ENCODE results near the gene MAN1C1. TPM values are rescaled to one million over a fixed set of nuclear protein-coding genes. Genes with fewer than 3 reads are reported as not detected.

The MAN1C1 gene
- total RNA-seq, 1 experiment from 2014 or later: 1.5 TPM

GRCh38 chr1:25725482-25725881 is 108.9 kb downstream of the MAN1C1 start:
- H3K9me3 ChIP-seq (ENCODE audit: control insufficient read depth, insufficient read depth, low read depth, low read length): no peaks in the 10 kb centered on the region
- intact Hi-C loops (cut with micrococcal nuclease; ENCODE audit: unreplicated experiment) (no loop called here), in situ Hi-C loops (cut with HindIII; ENCODE audit: low pct_unique_long_range_greater_than_20kb, low sequenced_read_pairs) (no loop called here)
- H3K27me3 ChIP-seq (ENCODE audit: control insufficient read depth, insufficient read depth, low read length): peaks cover 7% of the 10 kb centered on the region; the same call in 1 of the 2 replicates
- H3K36me3 ChIP-seq (ENCODE audit: control insufficient read depth, insufficient read depth, low read length): no peaks in the 10 kb centered on the region
- ATAC-seq: no peak
- ChIA-PET POLR2A (no interaction called here), CTCF (interaction anchor here (0.6 kb wide), 1 partner anchor 192 kb away, joined by 3 read pairs; no protein-coding TSS in a partner anchor)
- TF ChIP-seq TCF7L2 (IDR thresholded peaks at IDR 0.05; ENCODE audit: low read depth, low read length) (no peak), CTCF (IDR thresholded peaks at IDR 0.05) (no peak), POLR2AphosphoS5 (IDR thresholded peaks at IDR 0.05; ENCODE audit: low read depth, low read length) (no peak), SIN3A (IDR thresholded peaks at IDR 0.05; ENCODE audit: borderline replicate concordance, insufficient read depth, low read depth, low read length) (no peak), REST (IDR thresholded peaks at IDR 0.05; ENCODE audit: insufficient read depth in 1 of 2, low read depth in 2 of 2, low read length in 1 of 2) (no peak)
- H3K4me1 ChIP-seq (ENCODE audit: control insufficient read depth, insufficient read depth, low read length): no peaks in the 10 kb centered on the region
- H3K4me3 ChIP-seq (ENCODE audit: low read depth in 2 of 2, low read length in 2 of 2): no peak overlapping the region
- H3K27ac ChIP-seq (ENCODE audit: low read length): no peak overlapping the region
- no TSS peak for BruUV-seq (replicated peaks)
- DNase-seq (ENCODE audit: low read depth, low spot score): no peak

- DNase-seq (ENCODE audit: low read depth, low spot score) (no peak), ATAC-seq (no peak)
- Histone ChIP-seq H3K4me3 (ENCODE audit: low read depth in 2 of 2, low read length in 2 of 2) (no peak overlapping the region), H3K27me3 (ENCODE audit: control insufficient read depth, insufficient read depth, low read length) (0 out of 2 replicates have a peak, but pooled peaks cover 2% of the 10 kb centered on the region), H3K9me3 (ENCODE audit: control insufficient read depth, insufficient read depth, low read depth, low read length) (no peaks in the 10 kb centered on the region), H3K36me3 (ENCODE audit: control insufficient read depth, insufficient read depth, low read length) (no peaks in the 10 kb centered on the region), H3K4me1 (ENCODE audit: control insufficient read depth, insufficient read depth, low read length) (no peaks in the 10 kb centered on the region), H3K27ac (ENCODE audit: low read length) (no peak overlapping the region)
- BruUV-seq (replicated peaks): no TSS peak
- CTCF ChIA-PET: interaction anchor here (0.7 kb wide), 1 partner anchor 443 kb away, joined by 3 read pairs; the partner anchor contains the start of gene ZNF593
- intact Hi-C loops (cut with micrococcal nuclease; ENCODE audit: unreplicated experiment): no loop called here
- TF ChIP-seq SIN3A (IDR thresholded peaks at IDR 0.05; ENCODE audit: borderline replicate concordance, insufficient read depth, low read depth, low read length) (no peak), REST (IDR thresholded peaks at IDR 0.05; ENCODE audit: insufficient read depth in 1 of 2, low read depth in 2 of 2, low read length in 1 of 2) (no peak), CTCF (IDR thresholded peaks at IDR 0.05) (no peak), TCF7L2 (IDR thresholded peaks at IDR 0.05; ENCODE audit: low read depth, low read length) (no peak), POLR2AphosphoS5 (IDR thresholded peaks at IDR 0.05; ENCODE audit: low read depth, low read length) (no peak)
- POLR2A ChIA-PET: no interaction called here
- in situ Hi-C loops (cut with HindIII; ENCODE audit: low pct_unique_long_range_greater_than_20kb, low sequenced_read_pairs): no loop called here
Measured at GRCh38 chr1:25727088-25727487, 110.5 kb downstream of the MAN1C1 start.
